Right forelimb (tissue), 1 donor: ENCODE measurements around the gene CHMP6.

Experiments used
- DNase-seq: peaks from one replicate; pipeline ENCODE4 v3.0.0-alpha.2; 2018

Gene CHMP6

DNA sequence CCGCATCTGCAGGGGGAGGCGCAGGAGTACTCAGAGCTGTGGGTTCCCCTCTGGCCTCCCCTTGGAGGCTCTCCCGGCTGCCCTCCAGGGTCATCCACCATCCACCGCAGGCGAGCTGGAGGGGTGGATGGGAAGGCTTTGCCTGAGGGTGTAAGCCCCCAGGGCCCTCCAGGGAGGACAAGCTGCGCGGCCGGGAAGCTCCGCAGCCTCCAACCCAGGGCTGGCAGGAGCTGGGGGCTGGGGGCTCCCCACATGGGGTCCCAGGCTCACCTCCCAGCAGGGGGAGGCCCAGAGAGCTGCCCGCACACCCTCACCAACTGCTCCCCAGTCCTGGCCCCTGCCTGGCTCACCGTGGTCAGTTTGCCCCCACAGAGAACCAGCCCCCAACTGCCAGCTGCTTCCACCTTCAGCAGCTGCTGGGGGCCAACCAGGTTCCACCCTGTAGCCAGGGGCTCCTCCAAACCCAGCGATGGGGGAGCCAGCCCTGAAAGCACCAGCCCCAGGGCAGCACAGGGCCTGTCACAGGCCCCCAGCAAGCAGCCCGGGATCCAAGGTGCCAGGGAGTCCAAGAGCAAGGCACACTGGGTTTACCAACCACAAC is 19.8 kb upstream of the CHMP6 start:
- DNase-seq: no peak

DNA sequence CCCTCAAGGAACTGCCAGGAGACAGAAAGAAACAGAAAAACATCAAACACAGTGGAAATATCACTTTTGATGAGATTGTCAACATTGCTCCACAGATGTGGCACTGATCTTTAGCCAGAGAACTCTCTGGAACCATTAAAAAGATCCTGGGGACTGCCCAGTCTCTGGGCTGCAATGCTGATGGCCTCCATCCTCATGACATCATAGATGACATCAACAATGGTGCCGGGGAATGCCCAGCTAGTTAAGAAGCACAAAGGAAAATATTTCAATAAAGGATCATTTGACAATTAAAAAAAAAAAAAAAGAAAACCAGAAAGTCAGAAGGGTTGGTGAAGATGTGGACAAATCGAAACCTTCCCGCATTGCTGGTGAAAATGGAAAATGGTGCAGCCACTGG is 14.9 kb upstream of the CHMP6 start:
- DNase-seq: no peak

DNA sequence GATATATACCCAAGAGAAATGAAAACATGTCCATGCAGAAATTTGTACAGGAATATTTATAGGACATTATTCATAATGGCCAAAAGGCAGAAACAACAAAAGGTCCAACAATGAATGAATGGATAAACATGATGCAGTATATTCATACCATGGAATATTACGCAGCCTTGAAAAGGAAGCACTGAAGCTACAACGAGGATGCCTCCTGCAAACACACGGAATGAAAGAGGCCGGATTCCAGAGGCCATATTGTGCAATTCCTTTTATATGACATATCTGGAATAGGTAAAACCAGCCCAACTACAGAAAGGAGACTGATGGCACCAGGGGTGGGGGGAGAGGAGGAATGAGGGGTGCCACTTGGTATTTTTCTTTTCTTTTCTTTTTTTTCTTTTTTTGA is 14.5 kb upstream of the CHMP6 start:
- DNase-seq: no peak

DNA sequence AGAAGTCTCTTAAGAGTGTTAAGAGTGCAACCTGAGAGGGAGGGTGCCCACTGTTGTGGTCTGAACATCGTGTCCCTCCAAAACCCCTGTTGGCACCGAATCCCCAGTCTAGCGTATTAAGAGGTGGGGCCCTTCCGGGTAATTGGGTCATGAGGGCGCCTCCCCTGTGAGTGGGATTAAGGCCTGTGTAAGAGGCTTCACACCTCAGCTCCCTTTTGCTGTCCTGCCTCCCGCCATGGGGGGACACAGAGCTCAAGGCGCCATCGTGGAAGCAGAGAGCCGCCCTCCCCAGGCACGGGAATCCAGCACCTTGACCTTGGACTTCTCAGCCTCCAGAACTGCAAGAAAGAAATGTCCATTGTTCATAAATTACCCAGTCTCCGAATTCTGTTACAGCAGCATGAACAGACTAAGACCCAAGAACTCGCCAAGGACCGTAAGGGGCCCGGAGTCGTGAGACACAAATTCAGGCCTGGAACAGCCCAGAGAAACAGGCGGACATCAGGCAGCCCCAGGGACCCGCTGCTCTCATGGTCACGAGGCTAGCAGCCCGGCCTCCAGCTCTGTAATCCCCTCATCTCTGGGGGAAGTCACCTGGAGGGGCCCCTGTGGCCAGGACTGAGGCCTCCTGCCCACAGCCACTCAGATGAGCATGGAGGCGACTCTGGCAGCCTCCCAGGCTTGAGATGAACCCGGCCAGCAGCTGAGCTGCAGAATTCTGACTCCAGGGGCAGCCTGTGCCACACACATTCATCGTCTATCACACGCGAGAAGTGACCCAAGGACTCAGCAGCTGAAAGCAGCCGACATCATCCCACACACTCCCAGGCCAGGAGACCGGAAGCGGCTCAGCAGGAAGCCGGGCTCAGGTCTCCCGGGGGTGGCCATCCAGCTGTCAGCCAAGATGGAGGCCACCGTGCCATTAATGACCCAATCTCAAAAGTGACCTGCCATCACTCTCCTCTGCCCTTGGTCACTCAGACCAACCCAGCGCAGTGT is 12.8 kb upstream of the CHMP6 start:
- DNase-seq: no peak

DNA sequence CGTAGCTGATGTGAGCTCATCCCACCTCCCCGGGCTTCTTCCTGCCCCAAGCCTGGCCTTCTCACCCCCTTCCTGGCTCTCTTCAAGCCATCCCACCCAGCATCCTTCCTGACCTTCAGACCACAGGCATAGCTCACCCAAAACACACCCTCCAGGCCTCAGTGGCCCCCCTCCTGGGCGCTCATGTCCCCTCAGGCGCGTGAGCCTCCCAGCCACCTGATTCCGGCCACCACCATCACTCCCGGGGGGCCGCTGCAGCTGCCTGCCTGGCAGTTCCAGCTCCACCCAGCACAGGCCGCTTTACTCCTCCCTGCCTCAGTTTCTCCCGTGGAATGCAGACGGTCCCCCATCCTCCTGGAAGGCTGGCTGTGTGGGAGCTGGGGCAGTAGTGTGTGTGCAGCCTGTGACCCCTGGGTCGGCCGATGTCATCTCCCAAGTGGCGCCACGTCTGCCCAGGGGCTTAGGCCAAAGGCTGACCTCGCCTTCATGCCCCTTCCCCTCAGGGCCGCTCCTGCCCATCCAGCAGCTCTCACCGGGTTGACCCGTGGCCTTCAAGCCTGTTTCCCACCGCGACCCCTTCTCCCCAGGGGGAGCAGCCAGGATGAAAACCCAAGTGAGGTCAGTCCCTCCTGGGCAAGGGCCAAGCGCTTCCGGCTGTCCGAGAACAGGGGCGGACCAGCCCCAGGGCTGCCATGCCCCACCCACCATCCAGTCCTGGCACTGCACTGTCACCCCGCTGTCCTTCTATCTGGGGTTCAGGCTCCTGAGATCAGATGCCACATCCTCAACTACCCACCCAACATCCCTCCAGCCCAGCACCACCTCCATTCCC is 11.9 kb upstream of the CHMP6 start:
- DNase-seq: no peak

DNA sequence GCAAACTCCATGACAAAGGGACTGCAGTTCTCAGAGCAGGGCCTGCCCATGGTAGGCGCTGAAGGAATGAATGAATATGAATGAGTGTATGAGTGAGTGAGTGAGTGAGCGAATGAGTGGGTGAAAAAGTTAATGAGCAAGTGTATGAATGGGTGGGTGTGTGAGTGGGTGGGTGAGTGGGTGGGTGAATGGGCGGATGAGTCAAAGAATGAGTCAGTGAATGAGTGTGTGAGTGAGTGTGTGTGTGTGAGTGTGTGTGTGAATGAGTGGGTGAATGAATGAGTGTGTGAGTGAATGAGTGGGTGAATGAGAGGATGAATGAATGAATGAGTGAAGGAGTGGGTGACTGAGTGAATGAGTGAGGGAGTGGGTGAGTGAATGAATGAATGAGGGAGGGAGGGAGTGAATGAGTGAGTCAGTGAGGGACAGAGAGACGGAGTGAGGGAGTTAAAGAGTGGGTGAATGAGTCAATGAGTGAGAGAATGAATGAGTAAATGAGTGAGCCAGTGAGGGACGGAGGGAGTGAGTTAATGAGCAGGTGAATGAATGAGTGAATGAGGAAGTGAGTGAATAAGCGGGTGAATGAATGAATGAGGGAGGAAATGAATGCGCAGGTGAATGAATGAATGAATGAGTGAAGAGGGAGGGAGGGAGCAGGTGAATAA is 11.1 kb upstream of the CHMP6 start:
- DNase-seq: no peak

DNA sequence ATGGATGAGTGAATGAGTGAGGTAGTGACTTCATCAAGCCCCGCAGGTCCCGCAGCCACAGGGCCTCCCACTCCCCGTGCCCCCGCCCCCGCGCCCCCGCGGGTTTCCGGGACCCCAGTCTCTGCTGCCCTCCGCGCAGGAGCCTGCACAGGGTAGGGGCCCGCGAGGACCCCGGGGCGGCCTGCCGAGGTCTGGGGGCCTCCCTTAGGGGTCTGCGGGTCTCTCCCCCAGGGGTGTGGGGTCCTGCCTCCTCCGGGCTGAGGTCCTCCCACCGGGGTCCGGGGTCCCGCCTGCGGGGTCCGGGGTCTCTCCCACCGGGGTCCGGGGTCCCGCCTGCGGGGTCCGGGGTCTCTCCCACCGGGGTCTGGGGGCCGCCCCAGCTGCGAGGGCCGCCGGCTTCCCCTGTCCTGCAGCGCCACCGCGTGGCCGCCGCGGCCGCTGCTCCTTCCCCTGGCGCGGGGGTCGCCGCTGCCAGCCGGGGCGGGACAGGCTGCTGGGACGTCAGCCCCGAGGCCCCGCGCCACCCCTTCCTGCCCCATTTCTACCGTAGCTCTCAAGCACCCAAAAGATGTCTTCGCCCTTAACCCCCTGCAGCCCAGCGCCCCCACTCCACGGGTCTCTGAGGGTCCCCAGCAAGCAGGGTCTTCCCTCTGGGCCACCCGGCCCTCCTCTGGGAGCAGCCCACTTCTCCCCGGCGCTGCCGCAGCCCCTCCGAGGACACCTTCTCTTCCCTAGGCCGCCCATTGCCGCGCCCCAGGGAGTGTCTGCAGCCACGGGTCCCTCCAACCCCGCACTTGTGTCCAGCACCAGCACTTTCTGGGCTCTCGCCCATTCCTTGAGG is 10.4 kb upstream of the CHMP6 start:
- DNase-seq: no peak

DNA sequence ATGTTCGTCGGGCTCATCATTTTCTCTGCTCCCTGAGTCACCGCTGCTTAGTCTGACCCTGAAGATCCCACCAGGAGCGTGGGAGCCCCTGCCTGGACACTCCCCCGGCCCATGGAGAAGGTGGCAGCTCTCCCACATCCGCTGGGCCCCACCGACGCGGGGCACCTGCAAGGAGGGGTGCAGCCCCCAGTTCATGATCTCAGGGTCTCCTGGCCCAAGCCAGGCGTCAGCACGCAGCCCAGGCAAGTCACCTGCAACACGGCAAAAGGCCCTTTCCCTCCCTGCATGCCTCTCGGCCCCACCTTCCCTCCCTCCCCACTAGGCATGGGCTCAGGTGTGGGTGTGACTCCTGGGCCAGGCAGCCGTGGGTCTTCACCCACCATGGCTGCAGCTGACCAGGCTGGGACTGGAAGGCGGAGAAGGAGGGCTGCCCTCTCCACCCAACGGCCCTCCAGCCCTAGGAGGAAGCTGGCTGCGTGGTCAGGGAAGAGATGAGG is 9.7 kb upstream of the CHMP6 start:
- DNase-seq: no peak

DNA sequence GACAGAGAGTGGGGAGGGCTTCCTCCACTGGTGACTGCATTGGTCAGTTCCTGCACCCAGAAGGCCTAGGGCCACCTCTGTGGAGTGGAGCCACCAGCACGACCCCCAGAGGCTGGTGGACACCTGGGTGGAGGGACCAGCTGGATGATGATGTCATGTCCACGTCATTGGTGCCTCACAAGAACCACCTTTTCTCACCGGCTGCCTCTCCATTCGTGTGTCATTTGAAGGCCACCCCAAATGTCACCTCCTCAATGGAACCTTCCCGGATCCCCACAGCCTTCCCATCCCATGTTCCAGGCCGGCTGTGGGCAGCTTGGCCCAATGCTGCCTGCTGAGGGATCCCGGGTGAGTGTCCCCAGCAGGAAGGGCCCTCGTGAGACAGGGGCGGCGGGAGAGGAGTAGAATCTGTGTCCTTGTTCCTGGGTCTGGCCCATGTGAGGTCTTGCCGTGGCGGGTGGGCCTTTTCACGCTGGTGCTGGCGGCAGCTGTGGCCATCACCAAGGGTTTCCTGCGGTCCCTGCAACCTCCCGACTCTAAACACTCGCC is 9.1 kb upstream of the CHMP6 start:
- no peak for DNase-seq

DNA sequence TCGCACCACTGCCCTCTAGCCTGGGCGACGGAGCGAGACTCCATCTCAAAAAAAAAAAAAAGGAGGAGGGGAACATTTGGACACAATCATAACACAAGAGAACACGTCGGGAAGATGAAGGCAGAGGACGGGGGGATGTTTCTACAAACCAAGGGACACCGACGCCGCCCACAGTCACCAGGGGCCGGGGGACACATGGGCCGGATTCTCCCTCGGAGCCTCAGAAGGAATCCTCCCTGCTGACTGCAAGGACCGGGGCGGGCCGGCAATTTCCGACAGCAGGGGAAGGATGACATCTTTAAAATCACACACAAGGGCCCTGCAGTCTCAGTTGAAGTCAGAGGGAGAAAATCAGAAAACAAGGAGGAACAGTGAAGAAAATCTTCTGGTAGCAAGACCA is 8.1 kb upstream of the CHMP6 start:
- no peak for DNase-seq

DNA sequence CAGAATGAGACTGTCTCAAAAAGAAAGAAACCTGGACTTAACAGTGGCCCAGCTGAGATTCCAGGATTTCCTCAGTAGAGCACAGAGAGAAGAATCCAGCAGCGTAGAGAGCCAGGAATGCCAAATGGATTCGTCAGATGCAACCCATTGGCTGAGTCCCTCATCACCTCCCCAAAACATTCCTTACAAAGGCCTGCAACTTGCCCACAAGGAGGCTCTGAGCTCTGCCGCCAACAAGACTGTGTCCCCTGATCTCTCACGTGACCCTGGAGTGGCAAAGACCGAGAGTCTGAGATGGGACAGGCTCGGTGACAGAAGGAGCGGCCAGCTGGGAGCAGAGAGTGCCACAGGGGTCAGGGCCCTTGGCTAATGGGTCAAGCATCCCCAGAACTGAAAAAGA is 6.9 kb upstream of the CHMP6 start:
- DNase-seq: no peak

DNA sequence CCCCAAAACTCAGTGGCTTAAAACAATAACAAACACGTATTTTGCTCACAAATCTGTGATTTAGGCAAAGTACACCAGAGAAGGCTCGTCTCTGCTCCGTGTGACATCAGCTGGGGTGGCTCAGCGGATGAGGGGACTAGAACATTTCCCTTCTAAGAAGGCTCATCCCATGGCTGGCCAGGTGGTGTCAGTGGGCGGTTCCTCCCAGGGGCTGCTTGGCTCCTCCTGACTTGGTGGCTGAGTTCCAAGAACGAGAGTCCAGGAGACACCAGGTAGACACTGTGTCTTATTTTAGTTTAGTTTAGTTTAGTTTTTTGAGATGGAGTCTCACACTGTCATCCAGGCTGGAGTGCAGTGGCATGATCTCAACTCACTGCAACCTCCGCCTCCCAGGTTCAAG is 5.6 kb upstream of the CHMP6 start:
- DNase-seq: no peak

DNA sequence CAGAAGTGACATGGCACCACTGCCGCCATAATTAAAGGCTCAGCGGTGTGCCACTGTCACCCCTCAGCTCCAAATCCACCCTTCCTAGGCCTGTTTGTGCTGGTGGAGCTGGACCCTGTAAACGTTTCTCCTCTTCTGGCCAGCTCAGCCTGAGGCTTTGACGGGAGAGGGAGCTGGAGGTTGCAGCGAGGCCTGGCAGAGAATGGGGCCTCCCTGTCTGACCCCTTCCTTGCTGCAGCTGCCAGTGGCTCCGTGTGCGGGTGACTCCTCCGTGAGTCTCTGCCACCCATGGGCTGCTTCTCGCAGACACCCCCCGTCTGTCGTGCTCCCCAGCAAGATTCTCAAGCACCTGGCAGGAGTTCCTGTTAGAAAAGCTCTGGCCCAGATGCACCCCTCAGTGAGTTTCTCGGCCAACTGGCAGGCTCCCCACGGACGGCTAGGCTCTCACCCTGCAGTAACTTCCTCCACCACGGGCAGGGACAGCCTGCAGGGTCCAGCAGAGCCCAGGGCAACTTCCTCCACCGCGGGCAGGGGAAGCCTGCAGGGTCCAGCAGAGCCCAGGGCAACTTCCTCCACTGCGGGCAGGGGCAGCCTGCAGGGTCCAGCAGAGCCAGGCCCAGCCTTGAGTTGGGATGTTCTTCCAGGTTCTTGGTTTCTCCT is 4.7 kb upstream of the CHMP6 start:
- DNase-seq: no peak

DNA sequence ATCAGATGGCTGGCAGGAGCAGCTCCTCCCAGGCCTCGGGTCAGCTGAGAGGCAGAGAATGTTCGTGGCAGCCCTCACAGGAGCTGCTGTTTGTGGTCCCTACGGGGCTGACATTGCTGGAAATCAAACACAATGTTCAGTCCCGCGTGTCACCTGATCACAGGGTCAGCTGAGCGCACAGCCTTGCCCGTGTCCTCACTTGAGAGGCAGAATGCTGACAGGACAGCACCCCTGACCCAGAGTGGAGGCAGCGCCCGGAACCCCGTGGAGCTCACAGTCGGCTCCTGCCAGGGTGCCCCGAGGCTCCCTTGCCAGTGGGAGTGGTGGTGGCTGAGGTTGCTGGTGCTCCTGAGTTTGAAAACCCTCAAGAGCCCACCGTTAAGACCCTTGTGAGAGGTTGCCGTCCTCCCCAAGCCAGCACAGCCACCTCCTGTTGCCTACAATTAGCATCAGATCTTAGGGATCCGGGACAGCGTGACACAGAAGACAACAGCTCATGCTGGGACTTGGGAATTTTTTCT is 3.6 kb upstream of the CHMP6 start:
- no peak for DNase-seq

DNA sequence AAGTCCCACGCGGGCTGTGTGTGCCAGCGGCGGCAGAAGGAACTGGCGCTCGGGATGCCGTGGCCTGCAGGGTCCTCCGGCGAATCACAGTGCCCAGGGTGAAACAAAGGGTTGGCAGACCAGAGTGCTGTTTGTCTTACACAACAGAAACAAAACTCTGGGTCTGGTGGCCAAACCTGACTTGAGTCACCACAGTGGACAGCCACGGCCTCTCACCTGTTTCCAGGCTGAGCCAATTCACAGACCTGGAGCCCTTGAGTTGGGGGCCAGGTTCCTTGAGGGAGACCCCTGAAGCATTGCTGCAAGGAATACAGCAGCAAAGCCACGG is 2.1 kb upstream of the CHMP6 start:
- no peak for DNase-seq

DNA sequence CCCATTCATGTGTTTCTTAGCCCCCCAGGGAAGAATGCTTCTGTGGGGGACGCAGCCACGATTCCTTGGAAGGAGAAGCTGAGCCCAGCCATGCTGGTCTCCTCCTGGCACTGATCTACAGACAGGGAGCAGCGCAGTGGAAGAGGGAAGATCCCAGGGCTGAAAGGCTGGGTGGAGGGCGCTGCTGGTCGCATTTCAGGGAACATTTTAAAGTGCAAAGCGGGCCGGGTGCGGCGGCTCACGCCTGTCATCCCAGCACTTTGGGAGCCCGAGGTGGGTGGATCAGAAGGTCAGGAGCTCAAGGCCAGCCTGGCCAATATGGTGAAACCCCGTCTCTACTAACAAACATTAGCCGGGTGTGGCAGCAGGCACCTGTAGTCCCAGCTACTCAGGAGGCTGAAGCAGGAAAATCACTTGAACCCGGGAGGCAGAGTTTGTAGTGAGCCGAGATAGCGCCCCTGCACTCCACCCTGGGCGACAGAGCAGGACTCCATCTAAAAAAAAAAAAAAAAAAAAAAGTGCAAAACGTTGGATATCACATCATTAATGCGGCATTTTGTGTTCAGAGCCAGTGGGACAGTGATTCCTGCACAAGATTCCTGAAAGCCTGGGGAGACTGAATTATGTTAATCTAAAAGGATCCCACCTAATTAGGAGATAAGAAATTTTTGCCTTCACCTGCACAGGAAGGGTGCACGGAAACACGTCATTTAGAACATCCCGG is 558 bp upstream of the CHMP6 start:
- peak; percentile 39 for DNase-seq

DNA sequence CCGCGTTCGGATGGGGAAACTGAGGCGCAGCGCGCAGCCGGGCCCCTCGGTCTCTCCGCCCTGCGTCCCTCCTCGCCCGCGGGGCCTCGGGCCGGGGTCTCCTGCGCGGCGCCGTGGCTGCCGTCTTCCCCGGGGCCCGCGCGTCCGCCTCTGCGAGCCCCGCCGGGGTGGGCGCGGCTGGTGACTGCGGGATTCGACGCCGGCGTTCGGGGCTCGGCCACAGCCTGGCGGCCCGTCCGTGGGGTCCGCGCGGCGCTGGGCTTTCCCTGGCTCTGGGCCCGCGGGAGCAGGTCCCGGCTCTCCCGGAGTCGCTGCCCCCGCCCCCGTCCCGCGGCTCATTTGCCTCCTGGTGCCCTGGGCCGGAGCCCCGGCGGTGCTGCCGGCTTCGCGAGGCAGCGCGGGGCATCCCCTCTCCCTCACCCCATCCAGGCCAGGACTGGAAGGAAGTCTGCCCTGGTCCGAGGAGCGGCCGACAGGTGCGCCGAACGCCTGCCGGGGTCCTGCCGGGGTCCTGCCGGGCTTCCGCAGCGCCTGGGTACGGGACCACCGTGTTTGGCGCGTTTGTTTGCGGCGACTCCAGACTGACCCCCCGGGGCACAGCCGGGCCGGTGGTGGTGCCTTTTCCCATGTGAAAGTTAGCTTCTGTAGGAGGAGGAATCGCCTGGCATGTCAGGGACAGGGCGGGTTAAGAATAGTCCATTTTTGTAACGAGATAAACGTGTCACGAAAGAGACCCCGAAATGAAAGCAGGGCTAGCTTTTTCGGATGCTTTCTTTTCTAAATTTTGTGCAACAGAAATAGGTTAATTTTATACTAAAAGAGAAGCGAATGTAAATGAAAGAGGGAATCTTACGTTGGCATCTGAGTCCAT is 671 bp downstream of the CHMP6 start:
- DNase-seq: peak; percentile 50

DNA sequence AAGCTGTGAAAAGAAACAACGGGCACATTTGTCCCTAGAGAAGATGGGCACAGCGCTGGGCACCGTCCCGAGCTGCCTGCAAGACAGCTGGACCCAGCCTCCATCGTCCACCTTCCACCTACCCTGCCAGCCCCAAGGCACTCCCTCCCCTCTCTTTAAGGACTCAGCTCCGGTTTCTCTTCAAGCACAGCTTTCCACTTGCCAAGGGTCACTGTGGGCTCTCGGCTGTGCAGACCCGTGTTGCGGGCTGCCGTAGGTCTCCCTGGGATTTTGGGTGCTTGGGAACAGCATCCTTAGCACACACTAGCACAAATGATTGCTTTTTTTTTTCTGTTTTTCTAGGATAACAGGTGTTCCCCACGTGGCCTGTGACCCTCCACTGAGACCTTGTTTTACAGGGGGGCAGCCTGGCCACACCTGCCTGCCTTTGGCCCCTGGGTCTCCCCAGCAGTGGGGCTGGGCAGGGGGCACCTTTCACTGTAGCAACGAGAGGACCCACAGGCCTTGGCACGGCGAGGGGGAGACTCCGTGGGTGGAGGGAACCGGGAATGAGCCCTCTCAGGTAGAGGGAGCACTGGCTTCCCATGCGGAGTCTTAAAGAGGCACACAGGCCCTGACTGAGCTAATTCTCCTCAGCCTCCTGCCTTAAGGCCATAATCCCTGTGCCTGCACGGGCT is 1.4 kb downstream of the CHMP6 start:
- no peak for DNase-seq

DNA sequence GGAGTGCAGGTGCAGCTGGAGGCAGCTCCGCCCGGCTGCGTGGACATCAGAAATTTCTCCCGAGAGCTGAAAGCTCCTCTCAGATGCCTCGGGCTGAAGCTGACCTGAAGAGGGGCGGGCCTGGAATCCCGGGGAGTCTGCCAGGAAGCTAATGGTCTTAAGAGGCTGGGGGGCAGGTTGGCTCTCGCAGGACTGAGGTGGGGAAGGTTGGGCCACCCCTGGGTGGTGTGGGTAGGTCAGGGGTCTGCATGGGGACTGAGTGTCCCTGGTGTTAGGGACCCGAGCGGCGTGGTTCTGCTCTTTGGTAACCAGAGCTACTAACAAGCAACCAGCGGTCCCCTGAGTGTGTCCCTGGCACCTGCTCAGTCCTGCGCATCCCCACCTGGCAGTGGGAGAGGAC is 3.5 kb downstream of the CHMP6 start:
- DNase-seq: no peak
